H9 (cell line): ENCODE results near the gene DTHD1. TPM values are rescaled to one million over a fixed set of nuclear protein-coding genes. Genes with fewer than 3 reads are reported as not detected.

ENCODE experiments used
- DNase-seq: peaks from one replicate; pipeline ENCODE4 v3.0.0-alpha.2; 2017
- H2AFZ ChIP-seq: one replicate; pipeline ENCODE4 v1.6.1; 2013; ENCODE audit warnings: mild to moderate bottlenecking, low read length, control low read depth, moderate library complexity
- H2AK5ac ChIP-seq: 2 replicates; pipeline ENCODE4 v1.6.1; 2013; ENCODE audit warnings: low read length, control low read depth, mixed read lengths; ENCODE audit not compliant: insufficient read length
- H2BK120ac ChIP-seq: one replicate; pipeline ENCODE4 v1.6.1; 2013; ENCODE audit warnings: low read depth, mild to moderate bottlenecking, low read length, control low read depth, inconsistent platforms; ENCODE audit not compliant: poor library complexity, severe bottlenecking
- H2BK12ac ChIP-seq: 2 replicates; pipeline ENCODE4 v1.6.1; 2013; ENCODE audit warnings: low read length, control low read depth, mixed read lengths, low read depth; ENCODE audit not compliant: insufficient read length
- H2BK15ac ChIP-seq: 2 replicates; pipeline ENCODE4 v1.6.1; 2013; ENCODE audit warnings: low read depth, low read length, control low read depth
- H2BK20ac ChIP-seq: one replicate; pipeline ENCODE4 v1.6.1; 2013; ENCODE audit warnings: low read depth, mild to moderate bottlenecking, low read length, control low read depth, inconsistent platforms; ENCODE audit not compliant: poor library complexity, severe bottlenecking
- H2BK5ac ChIP-seq: 2 replicates; pipeline ENCODE4 v1.6.1; 2013; ENCODE audit warnings: low read length, control low read depth, mixed read lengths; ENCODE audit not compliant: insufficient read length
- H3K14ac ChIP-seq: 2 replicates; pipeline ENCODE4 v1.6.1; 2013; ENCODE audit warnings: low read length, control low read depth; ENCODE audit not compliant: insufficient read depth
- H3K18ac ChIP-seq: 2 replicates; pipeline ENCODE4 v1.6.1; 2013; ENCODE audit warnings: low read depth, mild to moderate bottlenecking, mixed read lengths, low read length, control low read depth; ENCODE audit not compliant: insufficient read length
- H3K23ac ChIP-seq: 2 replicates; pipeline ENCODE4 v1.6.1; 2013; ENCODE audit warnings: low read length, control low read depth, mixed read lengths, low read depth; ENCODE audit not compliant: insufficient read length
- H3K23me2 ChIP-seq: 2 replicates; pipeline ENCODE4 v1.6.1; 2013; ENCODE audit warnings: low read depth, mild to moderate bottlenecking, mixed read lengths, low read length, control low read depth; ENCODE audit not compliant: insufficient read length, poor library complexity, severe bottlenecking
- H3K27ac ChIP-seq: 2 replicates; pipeline ENCODE4 v1.5.1; 2013; ENCODE audit warnings: low read length, control low read depth, mixed read lengths, low read depth; ENCODE audit not compliant: insufficient read length
- H3K27me3 ChIP-seq: 2 replicates; pipeline ENCODE4 v1.6.1; 2013; ENCODE audit warnings: low read length, control low read depth, inconsistent platforms; ENCODE audit not compliant: insufficient read depth
- H3K4ac ChIP-seq: 2 replicates; pipeline ENCODE4 v1.6.1; 2013; ENCODE audit warnings: low read depth, mild to moderate bottlenecking, control low read depth, inconsistent platforms, low read length, moderate library complexity
- H3K4me1 ChIP-seq: 2 replicates; pipeline ENCODE4 v1.6.1; 2013; ENCODE audit warnings: low read length, control low read depth, inconsistent platforms; ENCODE audit not compliant: insufficient read depth
- H3K4me2 ChIP-seq: 2 replicates; pipeline ENCODE4 v1.6.1; 2013; ENCODE audit warnings: low read length, control low read depth, mixed read lengths; ENCODE audit not compliant: insufficient read length, insufficient read depth
- H3K56ac ChIP-seq: 2 replicates; pipeline ENCODE4 v1.6.1; 2013; ENCODE audit warnings: low read depth, mild to moderate bottlenecking, mixed read lengths, low read length, control low read depth; ENCODE audit not compliant: insufficient read length
- H3K79me1 ChIP-seq: 2 replicates; pipeline ENCODE4 v1.6.1; 2013; ENCODE audit warnings: low read depth, mild to moderate bottlenecking, moderate library complexity, low read length, control low read depth, inconsistent platforms; ENCODE audit not compliant: insufficient read depth, poor library complexity, severe bottlenecking
- H3K79me2 ChIP-seq: 2 replicates; pipeline ENCODE4 v1.6.1; 2013; ENCODE audit warnings: low read length, control low read depth, inconsistent platforms; ENCODE audit not compliant: insufficient read depth
- H3K9ac ChIP-seq: 2 replicates; pipeline ENCODE4 v1.6.1; 2013; ENCODE audit warnings: low read length, control low read depth, mixed read lengths; ENCODE audit not compliant: insufficient read length; ENCODE audit errors: extremely low read depth
- H3K9me3 ChIP-seq: one replicate; pipeline ENCODE4 v1.6.1; 2013; ENCODE audit warnings: low read depth, low read length, inconsistent platforms; ENCODE audit not compliant: control insufficient read depth
- H3T11ph ChIP-seq: one replicate; pipeline ENCODE4 v1.6.1; 2013; ENCODE audit warnings: mild to moderate bottlenecking, low read length, control low read depth, inconsistent platforms
- H4K20me1 ChIP-seq: one replicate; pipeline ENCODE4 v1.6.1; 2013; ENCODE audit not compliant: control insufficient read depth, insufficient read length, insufficient read depth
- H4K5ac ChIP-seq: 2 replicates; pipeline ENCODE4 v1.6.1; 2013; ENCODE audit warnings: low read depth, mild to moderate bottlenecking, mixed read lengths, low read length, control low read depth; ENCODE audit not compliant: insufficient read length
- H4K8ac ChIP-seq: replicated peaks from 2 replicates; pipeline ENCODE4 v1.6.1; 2013; ENCODE audit warnings: low read length, control low read depth, mixed read lengths, low read depth; ENCODE audit not compliant: insufficient read length
- H4K91ac ChIP-seq: 2 replicates; pipeline ENCODE4 v1.6.1; 2013; ENCODE audit warnings: low read depth, mild to moderate bottlenecking, moderate library complexity, mixed read lengths, low read length, control low read depth; ENCODE audit not compliant: insufficient read length
- H3K27ac Mint-ChIP-seq, 3 experiments: 2 replicates in 2 of 3; 3 replicates in 1 of 3; pipeline ENCODE4 v1.8.0; 2020 to 2021; ENCODE audit warnings: mixed read lengths in 3 of 3, mild to moderate bottlenecking in 1 of 3, moderate library complexity in 1 of 3
- H3K27me3 Mint-ChIP-seq: 2 replicates; pipeline ENCODE4 v1.8.0; 2021; ENCODE audit warnings: low read depth, mild to moderate bottlenecking, moderate library complexity, mixed read lengths
- H3K36me3 Mint-ChIP-seq, 3 experiments: 2 replicates in 2 of 3; 3 replicates in 1 of 3; pipeline ENCODE4 v1.8.0; 2020 to 2021; ENCODE audit warnings: low read depth in 3 of 3, mixed read lengths in 3 of 3; ENCODE audit not compliant: insufficient read depth in 1 of 3
- H3K4me1 Mint-ChIP-seq, 2 experiments: 2 replicates each; pipeline ENCODE4 v1.8.0; 2020; ENCODE audit warnings: mixed read lengths in 2 of 2
- H3K4me3 Mint-ChIP-seq, 2 experiments: 2 replicates in 1 of 2; 3 replicates in 1 of 2; pipeline ENCODE4 v1.8.0; 2020 to 2021; ENCODE audit warnings: mild to moderate bottlenecking in 2 of 2, mixed read lengths in 2 of 2, moderate library complexity in 1 of 2
- H3K9me3 Mint-ChIP-seq, 2 experiments: 2 replicates in 1 of 2; 3 replicates in 1 of 2; pipeline ENCODE4 v1.8.0; 2020; ENCODE audit warnings: mild to moderate bottlenecking in 2 of 2, mixed read lengths in 2 of 2, moderate library complexity in 1 of 2
- WGBS: extraction: QIAGEN DNeasy Blood & Tissue Kit; methylation state at CpG from one replicate; pipeline ENCODE4 v1.1.7; 2013; ENCODE audit warnings: missing lambda C conversion rate, low lambda C conversion rate, mixed read lengths; ENCODE audit not compliant: insufficient read length; ENCODE audit errors: extremely low coverage; 5-methylcytosine and 5-hydroxymethylcytosine counted together
- total RNA-seq: library from RNA; stranded (reverse); gene quantifications from 2 replicates; pipeline ENCODE4 v1.2.1, GENCODE V29; 2021
- TF ChIP-seq, protein P1 (sequence below): fragments of 200-600 bp; sonication (generic); conservative IDR thresholded peaks from 3 replicates; pipeline ENCODE4 v1.8.0; 2021; ENCODE audit warnings: antibody characterized with exemption, mild to moderate bottlenecking

Gene DTHD1
- total RNA-seq, 1 experiment from 2014 or later = not detected

DNA sequence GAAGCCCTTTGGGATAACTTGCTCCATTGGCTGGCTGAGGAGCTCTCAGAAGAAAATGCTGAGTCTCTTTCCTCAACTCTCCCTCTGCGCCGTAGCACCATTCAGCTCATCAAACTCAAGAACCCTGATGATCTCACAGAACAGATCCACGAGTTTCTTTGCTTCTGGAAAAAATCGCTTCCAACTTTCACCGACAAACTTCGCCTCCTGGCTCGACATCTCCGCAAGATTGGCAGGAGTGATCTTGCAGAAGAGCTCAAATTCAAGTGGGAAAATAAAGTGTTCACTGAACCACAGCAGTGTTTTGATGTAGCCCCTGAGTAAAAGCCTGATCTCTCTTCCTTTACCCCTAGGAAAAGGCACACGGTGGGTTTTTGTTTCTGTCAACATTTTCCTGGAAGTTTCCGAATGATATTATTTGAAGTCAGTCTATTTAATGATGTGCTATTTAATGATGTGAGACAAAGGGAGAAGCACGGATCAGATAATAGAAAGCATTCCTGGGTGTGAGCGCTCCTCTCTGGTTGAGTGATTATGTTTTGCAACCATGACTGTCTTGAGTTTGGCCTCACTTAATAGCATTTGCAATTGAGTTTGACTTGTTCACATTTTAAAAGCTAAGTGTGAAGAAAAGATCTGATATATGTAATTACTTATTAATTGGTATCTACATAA lies 62.2 kb downstream of the DTHD1 start:
- Mint-ChIP-seq H3K4me1 (no peaks in the 10 kb centered on the region), H3K36me3 (no peaks in the 10 kb centered on the region), H3K27ac (no peak overlapping the region), H3K27me3 (no peaks in the 10 kb centered on the region), H3K4me3 (no peak overlapping the region), H3K9me3 (no peaks in the 10 kb centered on the region)
- no peaks in the 10 kb centered on the region for H3K79me2 ChIP-seq
- DNase-seq = no peak
- H3K23me2 ChIP-seq = no peaks in the 10 kb centered on the region
- H2AFZ ChIP-seq = no peak overlapping the region
- H3K14ac ChIP-seq = no peak overlapping the region
- H4K20me1 ChIP-seq = no peaks in the 10 kb centered on the region
- no peak overlapping the region for H4K8ac ChIP-seq
- H3T11ph ChIP-seq = no peak overlapping the region
- H3K56ac ChIP-seq = no peak overlapping the region
- H3K9ac ChIP-seq = no peak overlapping the region
- H3K18ac ChIP-seq = no peak overlapping the region
- no peak overlapping the region for H2BK5ac ChIP-seq
- H3K9me3 ChIP-seq = no peaks in the 10 kb centered on the region
- H3K4ac ChIP-seq = no peak overlapping the region
- H2AK5ac ChIP-seq = no peak overlapping the region
- no peak overlapping the region for H3K4me2 ChIP-seq
- no peak overlapping the region for H4K5ac ChIP-seq
- H3K79me1 ChIP-seq = no peaks in the 10 kb centered on the region
- H3K4me1 ChIP-seq = no peaks in the 10 kb centered on the region
- WGBS = no CpG with 5 or more reads among the region's 12 CpGs
- no peak overlapping the region for H3K27ac ChIP-seq
- 0 out of 2 replicates have a peak, but pooled peaks cover 2% of the 10 kb centered on the region for H3K27me3 ChIP-seq
- TF ChIP-seq, protein P1, sequence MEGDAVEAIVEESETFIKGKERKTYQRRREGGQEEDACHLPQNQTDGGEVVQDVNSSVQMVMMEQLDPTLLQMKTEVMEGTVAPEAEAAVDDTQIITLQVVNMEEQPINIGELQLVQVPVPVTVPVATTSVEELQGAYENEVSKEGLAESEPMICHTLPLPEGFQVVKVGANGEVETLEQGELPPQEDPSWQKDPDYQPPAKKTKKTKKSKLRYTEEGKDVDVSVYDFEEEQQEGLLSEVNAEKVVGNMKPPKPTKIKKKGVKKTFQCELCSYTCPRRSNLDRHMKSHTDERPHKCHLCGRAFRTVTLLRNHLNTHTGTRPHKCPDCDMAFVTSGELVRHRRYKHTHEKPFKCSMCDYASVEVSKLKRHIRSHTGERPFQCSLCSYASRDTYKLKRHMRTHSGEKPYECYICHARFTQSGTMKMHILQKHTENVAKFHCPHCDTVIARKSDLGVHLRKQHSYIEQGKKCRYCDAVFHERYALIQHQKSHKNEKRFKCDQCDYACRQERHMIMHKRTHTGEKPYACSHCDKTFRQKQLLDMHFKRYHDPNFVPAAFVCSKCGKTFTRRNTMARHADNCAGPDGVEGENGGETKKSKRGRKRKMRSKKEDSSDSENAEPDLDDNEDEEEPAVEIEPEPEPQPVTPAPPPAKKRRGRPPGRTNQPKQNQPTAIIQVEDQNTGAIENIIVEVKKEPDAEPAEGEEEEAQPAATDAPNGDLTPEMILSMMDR = no peak
- H2BK120ac ChIP-seq = no peak overlapping the region
- no peak overlapping the region for H2BK15ac ChIP-seq
- H2BK12ac ChIP-seq = no peak overlapping the region
- H4K91ac ChIP-seq = no peak overlapping the region
- H2BK20ac ChIP-seq = no peak overlapping the region
- no peak overlapping the region for H3K23ac ChIP-seq
